ENCODE data around the gene DEFB132. TPM values are rescaled to one million over a fixed set of nuclear protein-coding genes. Genes with fewer than 3 reads are reported as not detected.

Gene DEFB132
- total and polyA plus RNA-seq, 8 donors = not detected

- ATAC-seq (no peak), DNase-seq (no peak)
- Histone ChIP-seq H3K4me3 (no peak overlapping the region), H3K36me3 (no peaks in the 10 kb centered on the region), H3K27me3 (no peaks in the 10 kb centered on the region), H3K9me3 (no peaks in the 10 kb centered on the region), H3K27ac (peak overlapping the region in 1 of 2 donors; percentile 45), H3K4me1 (peaks cover 26 to 36% of the 10 kb centered on the region in 2 donors)
- TF ChIP-seq, protein P1, sequence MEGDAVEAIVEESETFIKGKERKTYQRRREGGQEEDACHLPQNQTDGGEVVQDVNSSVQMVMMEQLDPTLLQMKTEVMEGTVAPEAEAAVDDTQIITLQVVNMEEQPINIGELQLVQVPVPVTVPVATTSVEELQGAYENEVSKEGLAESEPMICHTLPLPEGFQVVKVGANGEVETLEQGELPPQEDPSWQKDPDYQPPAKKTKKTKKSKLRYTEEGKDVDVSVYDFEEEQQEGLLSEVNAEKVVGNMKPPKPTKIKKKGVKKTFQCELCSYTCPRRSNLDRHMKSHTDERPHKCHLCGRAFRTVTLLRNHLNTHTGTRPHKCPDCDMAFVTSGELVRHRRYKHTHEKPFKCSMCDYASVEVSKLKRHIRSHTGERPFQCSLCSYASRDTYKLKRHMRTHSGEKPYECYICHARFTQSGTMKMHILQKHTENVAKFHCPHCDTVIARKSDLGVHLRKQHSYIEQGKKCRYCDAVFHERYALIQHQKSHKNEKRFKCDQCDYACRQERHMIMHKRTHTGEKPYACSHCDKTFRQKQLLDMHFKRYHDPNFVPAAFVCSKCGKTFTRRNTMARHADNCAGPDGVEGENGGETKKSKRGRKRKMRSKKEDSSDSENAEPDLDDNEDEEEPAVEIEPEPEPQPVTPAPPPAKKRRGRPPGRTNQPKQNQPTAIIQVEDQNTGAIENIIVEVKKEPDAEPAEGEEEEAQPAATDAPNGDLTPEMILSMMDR (IDR thresholded peaks at IDR 0.05) = no peak
- intact Hi-C loops (cut with DNase I) = no loop called here
Observed at GRCh38 chr20:301886-302848, 44.6 kb downstream of the DEFB132 start.

- Histone ChIP-seq H3K27ac (no peak overlapping the region), H3K4me3 (no peak overlapping the region), H3K9me3 (no peaks in the 10 kb centered on the region), H3K36me3 (no peaks in the 10 kb centered on the region), H3K4me1 (peaks cover 9 to 34% of the 10 kb centered on the region in 2 donors), H3K27me3 (no peaks in the 10 kb centered on the region)
- ATAC-seq (no peak), DNase-seq (no peak)
- TF ChIP-seq, protein P1 (IDR thresholded peaks at IDR 0.05) = no peak
- intact Hi-C loops (cut with DNase I) = no loop called here
Observed at GRCh38 chr20:305745-306144, 48.2 kb downstream of the DEFB132 start.

DNA sequence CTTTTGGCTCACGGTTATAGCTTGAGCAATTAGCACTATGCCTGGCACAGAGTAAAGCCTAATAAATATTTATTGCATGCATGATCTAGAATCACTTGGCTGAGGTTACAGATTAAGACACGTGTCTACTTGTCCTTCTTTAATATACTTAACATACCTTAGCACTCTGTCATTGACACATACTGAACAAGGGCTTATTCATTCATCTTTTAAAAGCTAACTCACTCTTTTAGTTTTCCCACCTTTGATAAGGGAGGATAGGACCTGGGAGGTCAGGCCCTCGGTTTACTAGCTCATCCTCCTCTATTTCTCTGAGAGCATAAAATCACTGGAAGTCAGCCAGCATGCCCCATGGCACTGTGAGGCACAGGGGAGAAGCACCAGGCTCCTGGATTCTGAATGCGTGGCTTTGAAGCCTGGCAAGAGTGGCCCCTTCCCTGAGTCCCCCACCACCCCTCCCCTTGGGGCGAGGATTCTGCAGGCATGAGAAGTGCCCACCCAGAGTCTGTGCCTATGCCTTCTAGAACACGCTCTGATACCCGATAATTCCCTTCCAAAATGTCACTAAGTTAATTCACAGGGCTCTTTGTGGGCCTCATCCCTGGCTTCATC lies 51.0 kb downstream of the DEFB132 start:
- DNase-seq (no peak), ATAC-seq (no peak)
- H3K36me3 ChIP-seq = no peaks in the 10 kb centered on the region
- intact Hi-C loops (cut with DNase I) = no loop called here
- H3K4me3 ChIP-seq = no peak overlapping the region
- H3K9me3 ChIP-seq = no peaks in the 10 kb centered on the region
- peaks cover 0 to 22% of the 10 kb centered on the region in 2 donors for H3K4me1 ChIP-seq
- H3K27ac ChIP-seq = peak overlapping the region; percentile 8 to 94
- TF ChIP-seq, protein P1 (IDR thresholded peaks at IDR 0.05) = no peak
- H3K27me3 ChIP-seq = no peaks in the 10 kb centered on the region

DNA sequence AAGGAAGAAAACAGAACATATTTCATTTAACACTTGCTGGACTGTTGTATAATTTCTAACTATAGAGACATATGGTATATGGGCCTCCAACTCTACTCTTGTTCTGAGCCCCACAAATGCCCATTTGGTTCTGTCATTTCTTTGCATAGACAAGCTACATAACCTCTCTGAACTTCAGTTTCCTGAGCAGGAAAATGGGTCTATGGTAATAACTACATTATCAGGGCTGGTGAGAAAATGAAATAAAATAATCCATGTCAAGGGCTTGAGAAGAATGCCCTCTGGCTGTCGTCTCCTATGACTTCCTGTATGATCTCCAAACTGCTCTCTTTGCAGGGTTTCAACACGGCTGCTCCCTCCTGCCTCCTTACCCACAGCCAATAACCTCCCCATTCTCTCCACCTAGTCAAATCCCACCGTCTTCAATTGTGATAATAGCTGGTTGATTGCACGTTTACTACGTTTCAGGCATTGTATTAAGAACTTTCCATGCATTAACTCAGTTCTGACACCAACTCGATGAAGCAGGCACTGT lies 51.8 kb downstream of the DEFB132 start:
- peak overlapping the region; percentile 86 to 94 for H3K27ac ChIP-seq
- TF ChIP-seq, protein P1 (IDR thresholded peaks at IDR 0.05) = no peak
- DNase-seq = peak in 2 of 4 donors; percentile 65
- no peaks in the 10 kb centered on the region for H3K9me3 ChIP-seq
- ATAC-seq = peak; percentile 52
- intact Hi-C loops (cut with DNase I) = no loop called here
- peaks cover 0 to 22% of the 10 kb centered on the region in 2 donors for H3K4me1 ChIP-seq
- H3K4me3 ChIP-seq = peak overlapping the region; percentile 36 to 42
- H3K36me3 ChIP-seq = no peaks in the 10 kb centered on the region
- no peaks in the 10 kb centered on the region for H3K27me3 ChIP-seq
